Erythroblast (primary cell): Measurements from ENCODE around the gene TSHZ2.

Experiments
- GATA1 ChIP-seq: IDR thresholded peaks from 2 replicates; pipeline ENCODE4 v1.6.1; 2011; ENCODE audit warnings: low read depth, mild to moderate bottlenecking, control low read depth, low read length, moderate library complexity
- POLR2A ChIP-seq: IDR thresholded peaks from 2 replicates; pipeline ENCODE4 v1.6.1; 2011; ENCODE audit warnings: mild to moderate bottlenecking, low read length

DNA sequence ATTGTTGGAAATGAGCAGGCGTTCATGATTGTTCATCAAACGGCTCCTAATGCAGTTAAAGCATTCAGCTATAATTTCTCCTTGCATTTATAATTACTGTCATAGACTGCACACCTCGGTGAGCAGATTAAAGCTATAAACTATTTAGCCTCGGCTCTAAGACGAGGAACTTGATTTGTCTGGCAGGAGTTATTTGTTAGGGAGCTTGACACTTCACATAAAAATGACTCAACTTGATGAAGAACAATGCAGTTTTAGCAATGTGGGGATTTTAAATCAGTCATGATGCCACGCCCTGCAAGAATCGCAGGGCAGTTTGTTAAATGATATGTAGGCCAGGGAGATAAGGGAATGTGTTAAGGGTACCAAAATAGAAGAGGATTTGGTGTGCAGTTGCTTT lies 290.2 kb downstream of the TSHZ2 start:
- TF ChIP-seq POLR2A (no peak), GATA1 (no peak)
